OCI-M1 (cell line): ENCODE measurements around the gene HAUS7.

ENCODE experiments used
- DNase-seq: peaks from one replicate; lab custom pipeline; 2025; lab: John Stamatoyannopoulos, UW

The HAUS7 gene

DNA sequence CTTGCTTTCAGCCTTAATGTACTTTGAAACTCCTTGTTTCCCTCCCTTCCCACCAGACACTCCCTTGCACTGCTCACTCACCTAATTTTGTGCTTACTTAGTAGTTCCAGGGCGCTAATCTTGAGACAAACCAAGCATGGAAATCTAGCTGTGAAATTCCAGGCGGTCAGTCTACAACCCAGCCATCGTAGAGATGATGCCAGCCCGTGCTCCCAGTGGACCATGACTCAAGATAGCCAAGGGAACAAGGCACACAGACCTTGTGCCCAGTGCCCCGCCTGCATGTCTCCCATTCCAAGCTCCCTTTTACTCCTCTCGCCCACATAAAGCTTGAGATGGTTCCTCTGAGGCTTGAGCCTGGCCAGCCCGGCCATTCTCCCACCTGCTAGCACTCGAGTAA is 35.6 kb downstream of the HAUS7 start:
- no peak for DNase-seq

GRCh38 chrX:153433781-153434285 is 36.5 kb downstream of the HAUS7 start:
- no peak for DNase-seq

- no peak for DNase-seq
Observed at GRCh38 chrX:153433161-153433680, 37.2 kb downstream of the HAUS7 start.

GRCh38 chrX:153430796-153431195 is 39.6 kb downstream of the HAUS7 start:
- DNase-seq, result no peak

DNA sequence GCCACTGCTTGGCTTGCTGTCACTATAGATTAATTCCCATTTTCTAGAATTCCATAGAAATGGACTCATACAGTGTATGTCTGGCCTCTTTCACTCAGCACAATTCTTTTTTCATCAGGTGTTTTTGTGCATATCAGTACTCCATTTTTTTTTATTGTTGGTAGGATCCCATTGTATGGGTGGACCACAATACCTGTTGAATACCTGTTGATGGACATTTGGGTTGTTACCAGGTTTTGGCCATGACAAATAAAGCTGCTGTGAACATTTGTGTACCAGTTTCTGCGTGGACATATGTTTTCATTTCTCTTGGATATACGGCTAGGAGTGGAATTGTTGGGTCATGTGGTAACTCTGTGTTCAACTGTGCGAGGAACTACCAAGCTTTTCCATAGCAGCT is 44.2 kb downstream of the HAUS7 start:
- DNase-seq, result no peak

- no peak for DNase-seq
Observed at GRCh38 chrX:153423652-153424051, 46.7 kb downstream of the HAUS7 start.

- DNase-seq, result no peak
Observed at GRCh38 chrX:153421856-153422255, 48.5 kb downstream of the HAUS7 start.

GRCh38 chrX:153420851-153421599 is 49.4 kb downstream of the HAUS7 start:
- DNase-seq, result no peak

GRCh38 chrX:153417637-153418036 is 52.7 kb downstream of the HAUS7 start:
- no peak for DNase-seq

DNA sequence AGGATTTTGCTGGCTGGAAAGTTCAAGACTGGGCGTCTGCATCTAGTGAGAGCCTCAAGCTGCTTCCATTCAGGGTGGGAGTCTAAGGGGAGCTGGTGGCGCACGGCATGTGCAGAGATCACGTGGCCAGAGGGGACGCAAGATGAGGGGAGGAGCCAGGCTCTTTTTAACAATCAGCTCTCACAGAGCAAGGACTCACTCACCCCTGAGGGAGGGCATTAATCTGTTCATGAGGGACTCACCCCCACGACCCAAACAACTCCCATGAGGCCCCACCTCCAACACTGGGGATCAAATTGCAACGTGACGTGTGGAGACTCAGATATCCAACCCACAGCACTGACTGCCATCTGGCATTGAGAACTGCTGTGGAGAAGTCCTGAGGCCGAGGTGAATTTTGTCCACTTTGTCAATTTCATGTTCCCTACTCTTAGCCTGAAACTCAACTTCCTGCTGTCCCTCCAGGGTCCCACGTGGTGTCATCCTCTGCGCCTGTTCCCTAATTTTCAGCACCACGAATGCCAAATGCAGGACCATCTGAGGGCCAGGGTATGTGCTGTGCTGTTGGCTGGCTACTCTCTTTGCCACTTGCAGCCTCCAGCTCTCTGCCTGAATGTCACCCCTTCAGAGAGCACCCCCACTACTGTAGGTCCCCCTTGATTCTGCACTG is 53.5 kb downstream of the HAUS7 start:
- DNase-seq, result peak; percentile 9

DNA sequence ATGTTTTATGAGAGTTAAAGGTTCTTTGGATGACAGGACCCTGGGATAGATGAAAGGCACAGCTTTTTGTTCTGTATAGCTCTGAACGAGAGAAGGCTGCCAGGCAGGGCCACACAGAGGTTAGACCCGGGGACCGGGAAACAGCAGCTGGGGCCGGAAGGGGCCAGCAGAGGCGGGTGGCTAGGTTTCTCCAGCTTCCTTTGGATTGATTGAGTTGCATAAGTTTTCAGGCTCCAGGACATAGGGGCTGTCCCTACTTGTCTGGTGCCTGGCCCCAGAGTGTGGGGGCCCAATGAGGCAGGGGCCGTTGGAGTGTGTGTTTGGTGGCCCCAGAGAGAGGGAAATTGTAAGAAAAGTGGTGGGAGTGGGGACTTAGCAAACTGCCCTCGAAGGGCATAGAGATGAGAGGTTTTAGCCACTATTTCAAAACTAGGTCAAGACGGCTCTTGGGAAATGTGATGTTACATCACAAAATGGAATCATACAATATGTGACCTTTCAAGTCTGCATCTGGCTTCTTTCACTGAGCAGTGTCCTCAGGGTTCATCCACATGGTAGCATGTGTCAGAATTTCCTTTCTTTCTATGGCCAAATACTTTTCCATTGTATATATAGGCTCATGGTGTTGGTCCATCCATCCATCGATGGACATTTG is 55.4 kb downstream of the HAUS7 start:
- no peak for DNase-seq

GRCh38 chrX:153413731-153414130 is 56.6 kb downstream of the HAUS7 start:
- DNase-seq, result no peak

GRCh38 chrX:153412746-153413720 is 57.3 kb downstream of the HAUS7 start:
- no peak for DNase-seq

GRCh38 chrX:153411988-153412574 is 58.3 kb downstream of the HAUS7 start:
- no peak for DNase-seq

DNA sequence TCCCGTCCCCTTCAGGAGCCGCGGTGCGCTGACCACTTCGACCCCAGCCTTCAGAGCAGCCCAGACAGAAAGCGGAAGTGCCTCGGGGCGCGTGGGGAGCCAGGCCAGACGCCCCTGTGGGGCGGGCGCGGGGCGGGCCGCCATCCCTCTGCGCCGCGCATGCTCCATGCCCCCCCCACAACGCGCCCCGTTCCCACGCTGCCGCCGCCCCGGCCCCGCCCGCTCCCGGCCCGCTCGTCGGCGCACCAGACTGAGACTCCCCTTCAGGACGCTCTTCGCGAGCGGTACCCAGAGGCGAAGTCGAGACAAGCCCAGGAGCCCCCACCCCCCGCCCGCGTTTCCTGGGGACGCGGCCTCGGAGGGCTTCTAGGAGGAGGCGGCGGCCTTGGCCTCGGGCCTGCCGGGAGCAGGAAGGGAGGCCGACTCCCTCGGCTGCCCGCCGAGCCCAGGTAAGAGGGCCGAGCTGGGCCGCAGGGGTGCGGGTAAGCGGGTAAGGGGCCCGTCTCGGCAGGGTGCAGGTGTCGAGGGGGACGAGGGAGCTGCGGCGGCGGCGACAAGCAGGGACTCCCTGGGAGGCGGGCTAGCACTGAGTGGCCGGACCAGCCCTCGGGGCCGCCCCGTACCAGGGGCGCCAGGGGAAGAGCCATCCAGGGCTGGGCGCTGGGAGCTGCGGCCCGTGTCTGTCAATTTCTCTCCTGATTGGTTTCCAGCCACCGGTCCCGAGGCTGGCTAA is 59.0 kb downstream of the HAUS7 start, which contains the start of gene ZFP92:
Gene ZFP92, plus strand, starts transcription at position 218 of the 733 bp plus-strand sequence. CDS start 6,851 bp downstream, outside the sequence.
- peak; percentile 38 for DNase-seq

DNA sequence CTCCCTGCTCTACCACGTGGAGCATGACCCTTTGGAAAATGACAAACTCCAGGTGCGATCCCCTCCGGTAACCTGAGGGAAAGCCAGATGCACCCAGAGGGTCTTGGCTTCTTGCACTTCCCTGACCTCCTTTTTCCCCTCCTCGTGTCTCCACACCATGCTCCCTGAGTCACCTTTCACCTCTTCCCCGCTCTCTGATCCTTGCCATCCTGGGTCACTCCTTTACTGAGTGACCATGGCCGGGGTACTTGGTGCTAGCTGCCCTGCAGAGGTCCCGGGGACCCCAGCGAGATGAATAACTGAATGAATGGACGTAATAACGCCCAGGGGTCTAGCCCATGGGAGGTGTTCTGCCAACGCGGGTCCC is 59.5 kb downstream of the HAUS7 start:
- no peak for DNase-seq

DNA sequence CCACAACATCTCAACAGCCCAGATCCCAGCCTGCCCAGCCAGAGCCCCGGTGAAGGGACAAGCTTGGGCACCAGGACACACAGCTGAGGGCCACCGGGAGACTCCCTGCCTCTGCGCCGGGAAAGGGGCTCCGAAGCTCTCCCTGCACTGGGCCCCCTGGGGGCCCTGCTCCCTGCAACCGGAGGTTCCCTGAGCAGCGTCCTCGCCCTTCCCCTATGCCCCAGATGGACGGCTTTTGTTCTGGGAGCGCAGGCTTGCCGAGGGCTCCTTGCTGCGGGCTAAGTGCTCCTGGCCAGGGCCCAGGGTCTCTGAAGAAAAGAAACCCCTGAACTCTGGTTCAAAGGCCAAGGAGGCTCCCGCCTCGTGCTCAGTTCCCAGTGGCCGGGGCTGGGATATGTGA is 60.0 kb downstream of the HAUS7 start:
- no peak for DNase-seq

DNA sequence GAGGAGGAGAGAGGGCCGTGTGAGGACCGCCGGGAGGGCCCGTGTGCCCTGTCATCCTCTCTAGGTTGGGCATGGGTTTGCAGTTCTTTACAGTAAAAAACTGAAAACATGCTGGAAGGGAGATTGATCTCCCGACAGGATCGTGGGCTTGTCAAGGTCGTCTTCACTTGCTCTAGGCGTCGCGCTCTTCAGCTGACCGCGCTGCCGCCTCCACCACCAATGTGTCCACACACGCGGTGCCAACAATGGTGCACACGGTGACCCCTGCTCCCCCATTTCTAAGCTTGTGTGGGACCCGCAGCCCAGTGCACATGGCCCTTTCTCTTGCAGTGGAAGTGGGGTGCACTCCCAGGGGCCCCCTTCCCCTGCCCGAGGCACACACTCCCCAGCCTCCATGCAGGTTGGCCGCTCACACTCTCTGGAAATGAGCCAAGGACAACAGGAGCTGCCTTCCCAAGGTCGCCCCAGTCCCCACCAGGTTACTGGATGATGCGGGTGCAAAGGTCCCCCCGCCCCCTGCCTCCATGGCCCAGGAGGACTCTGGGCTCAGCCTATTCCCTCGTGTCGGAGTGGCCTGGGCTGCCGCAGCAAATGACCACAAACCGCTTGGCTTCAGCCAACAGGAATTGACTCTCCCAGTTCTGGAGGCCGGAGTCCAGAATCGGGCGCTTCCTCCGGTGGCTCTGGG is 60.8 kb downstream of the HAUS7 start:
- DNase-seq, result no peak

- no peak for DNase-seq
Observed at GRCh38 chrX:153408871-153409351, 61.5 kb downstream of the HAUS7 start.
